Neural cell (in vitro differentiated cells): ENCODE data around the gene FOXP4. TPM values are rescaled to one million over a fixed set of nuclear protein-coding genes. Genes with fewer than 3 reads are reported as not detected.

Experiments
- H2AFZ ChIP-seq: fragments of 200-600, 300-800 bp; sonication (generic), shearing (Covaris generic); 2 replicates; pipeline ENCODE4 v1.6.0; 2014; ENCODE audit warnings: low read depth, mild to moderate bottlenecking, antibody characterized with exemption, low read length, moderate library complexity
- H3F3A ChIP-seq: fragments of 200-600 bp; shearing (Covaris generic); 2 replicates; pipeline ENCODE4 v1.6.1; 2016; ENCODE audit warnings: mild to moderate bottlenecking, moderate library complexity, mixed read lengths, antibody characterized with exemption, low read length; ENCODE audit not compliant: insufficient read depth, poor library complexity, severe bottlenecking
- H3K27ac ChIP-seq: fragments of 200-600, 300-800 bp; sonication (generic), shearing (Covaris generic); 2 replicates; pipeline ENCODE4 v1.5.1; 2014; ENCODE audit warnings: mild to moderate bottlenecking, low read length, moderate library complexity
- H3K27me3 ChIP-seq: fragments of 300-800, 200-600 bp; sonication (generic), shearing (Covaris generic); 2 replicates; pipeline ENCODE4 v1.6.0; 2014; ENCODE audit warnings: mild to moderate bottlenecking, low read depth, low read length, moderate library complexity; ENCODE audit not compliant: insufficient read depth
- H3K36me3 ChIP-seq: fragments of 300-800, 200-600 bp; sonication (generic), shearing (Covaris generic); 2 replicates; pipeline ENCODE4 v1.5.1; 2014; ENCODE audit warnings: mild to moderate bottlenecking, antibody characterized with exemption, low read length, moderate library complexity; ENCODE audit not compliant: insufficient read depth
- H3K4me2 ChIP-seq: fragments of 300-800, 200-600 bp; sonication (generic), shearing (Covaris generic); 2 replicates; pipeline ENCODE4 v1.6.0; 2014; ENCODE audit warnings: mild to moderate bottlenecking, low read length
- H3K4me3 ChIP-seq: fragments of 300-800, 200-600 bp; sonication (generic), shearing (Covaris generic); 2 replicates; pipeline ENCODE4 v1.5.1; 2014; ENCODE audit warnings: mild to moderate bottlenecking, low read length, moderate library complexity
- H3K79me2 ChIP-seq: fragments of 200-600 bp; shearing (Covaris generic); replicated peaks from 2 replicates; pipeline ENCODE4 v1.6.0; 2014; ENCODE audit warnings: mild to moderate bottlenecking, low read length, moderate library complexity; ENCODE audit not compliant: insufficient read depth
- H3K9ac ChIP-seq: fragments of 300-800, 200-600 bp; sonication (generic), shearing (Covaris generic); 2 replicates; pipeline ENCODE4 v1.6.1; 2016; ENCODE audit warnings: mild to moderate bottlenecking, low read length, mixed read lengths
- H3K9me2 ChIP-seq: fragments of 200-600 bp; shearing (Covaris generic); 2 replicates; pipeline ENCODE4 v1.6.1; 2016; ENCODE audit warnings: mild to moderate bottlenecking, low read length, mixed read lengths; ENCODE audit not compliant: insufficient read depth
- H3K9me3 ChIP-seq: fragments of 200-600, 300-800 bp; sonication (generic), shearing (Covaris generic); 2 replicates; pipeline ENCODE4 v1.6.1; 2016; ENCODE audit warnings: mild to moderate bottlenecking, mixed run types, low read length, moderate library complexity, mixed read lengths
- H4K20me1 ChIP-seq: fragments of 200-600 bp; shearing (Covaris generic); 2 replicates; pipeline ENCODE4 v1.6.1; 2016; ENCODE audit warnings: mild to moderate bottlenecking, mixed run types; ENCODE audit not compliant: insufficient read depth
- EP300 ChIP-seq: fragments of 450-650 bp; conservative IDR thresholded peaks from 2 replicates; pipeline ENCODE4 v1.6.1; 2014; ENCODE audit warnings: antibody characterized with exemption, mild to moderate bottlenecking, moderate library complexity; ENCODE audit not compliant: poor library complexity, severe bottlenecking
- EZH2 ChIP-seq: fragments of 200-600, 300-800 bp; shearing (Covaris generic), sonication (generic); IDR thresholded peaks from 2 replicates; pipeline ENCODE4 v1.6.1; 2014; ENCODE audit warnings: antibody characterized with exemption, low read length, borderline replicate concordance, mild to moderate bottlenecking; ENCODE audit not compliant: insufficient read depth, poor library complexity, severe bottlenecking
- MXI1 ChIP-seq: fragments of 450-650 bp; conservative IDR thresholded peaks from 2 replicates; pipeline ENCODE4 v1.6.1; 2014; ENCODE audit warnings: antibody characterized with exemption, mild to moderate bottlenecking; ENCODE audit not compliant: poor library complexity, severe bottlenecking
- POLR2AphosphoS5 ChIP-seq: IDR thresholded peaks from 2 replicates; pipeline ENCODE4 v1.6.1; 2012
- RAD21 ChIP-seq: fragments of 450-650 bp; conservative IDR thresholded peaks from 2 replicates; pipeline ENCODE4 v1.6.1; 2014; ENCODE audit warnings: antibody characterized with exemption, mild to moderate bottlenecking, moderate library complexity
- SMC3 ChIP-seq: fragments of 450-650 bp; conservative IDR thresholded peaks from 2 replicates; pipeline ENCODE4 v1.6.1; 2014; ENCODE audit warnings: antibody characterized with exemption, mild to moderate bottlenecking, moderate library complexity; ENCODE audit not compliant: poor library complexity
- TAF1 ChIP-seq: IDR thresholded peaks from 2 replicates; pipeline ENCODE4 v1.6.1; 2012; ENCODE audit warnings: low read depth
- polyA plus RNA-seq: library from polyadenylated mRNA; depleted of rRNA; stranded (reverse); fragments of >200 nt; gene quantifications from 2 replicates; pipeline ENCODE4 v1.2.3, GENCODE V29; 2014
- TF ChIP-seq, protein P1 (sequence below): fragments of 450-650 bp; IDR thresholded peaks from 2 replicates; pipeline ENCODE4 v1.5.1; 2014; ENCODE audit warnings: antibody characterized with exemption, mild to moderate bottlenecking, moderate library complexity; ENCODE audit not compliant: poor library complexity, severe bottlenecking
- TF ChIP-seq, protein P2 (sequence below): IDR thresholded peaks from 2 replicates; pipeline ENCODE4 v1.6.1; 2012; ENCODE audit warnings: borderline replicate concordance

FOXP4 gene
- polyA plus RNA-seq, 1 donor from 2014 or later, result 7.1 TPM

DNA sequence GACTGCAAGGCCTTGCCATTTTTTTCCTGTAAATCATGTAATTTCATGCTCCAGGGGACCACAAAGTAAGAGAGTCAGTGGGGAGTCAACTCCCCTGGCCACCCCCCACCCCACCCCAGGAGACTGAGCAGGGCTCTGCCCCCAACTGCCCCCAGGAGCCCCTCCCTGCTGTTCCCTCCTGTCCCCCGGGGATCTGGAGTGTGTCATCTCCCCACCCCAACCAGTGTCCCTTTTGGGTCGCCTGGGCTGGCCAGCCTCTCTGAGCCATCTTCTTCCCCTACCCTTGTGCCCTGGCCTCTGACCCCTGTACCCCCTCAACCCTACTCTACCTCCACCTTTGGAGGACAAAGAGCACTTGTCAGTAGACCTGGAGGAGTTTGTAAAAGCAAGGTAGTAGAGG lies 29.4 kb downstream of the FOXP4 start:
- no peaks in the 10 kb centered on the region for H3K9me2 ChIP-seq
- H3K27ac ChIP-seq, result no peak overlapping the region
- no peaks in the 10 kb centered on the region for H3K9me3 ChIP-seq
- H3K9ac ChIP-seq, result no peak overlapping the region
- no peak overlapping the region for H3K4me2 ChIP-seq
- H4K20me1 ChIP-seq, result no peaks in the 10 kb centered on the region
- H2AFZ ChIP-seq, result no peak overlapping the region
- no peak overlapping the region for H3K4me3 ChIP-seq
- peaks cover 43% of the 10 kb centered on the region for H3K79me2 ChIP-seq
- H3K27me3 ChIP-seq, result no peaks in the 10 kb centered on the region
- no peak for TF ChIP-seq EP300
- TF ChIP-seq POLR2AphosphoS5, result no peak
- no peak for TF ChIP-seq RAD21
- TF ChIP-seq EZH2, result no peak
- TF ChIP-seq TAF1, result no peak
- TF ChIP-seq, protein P1, sequence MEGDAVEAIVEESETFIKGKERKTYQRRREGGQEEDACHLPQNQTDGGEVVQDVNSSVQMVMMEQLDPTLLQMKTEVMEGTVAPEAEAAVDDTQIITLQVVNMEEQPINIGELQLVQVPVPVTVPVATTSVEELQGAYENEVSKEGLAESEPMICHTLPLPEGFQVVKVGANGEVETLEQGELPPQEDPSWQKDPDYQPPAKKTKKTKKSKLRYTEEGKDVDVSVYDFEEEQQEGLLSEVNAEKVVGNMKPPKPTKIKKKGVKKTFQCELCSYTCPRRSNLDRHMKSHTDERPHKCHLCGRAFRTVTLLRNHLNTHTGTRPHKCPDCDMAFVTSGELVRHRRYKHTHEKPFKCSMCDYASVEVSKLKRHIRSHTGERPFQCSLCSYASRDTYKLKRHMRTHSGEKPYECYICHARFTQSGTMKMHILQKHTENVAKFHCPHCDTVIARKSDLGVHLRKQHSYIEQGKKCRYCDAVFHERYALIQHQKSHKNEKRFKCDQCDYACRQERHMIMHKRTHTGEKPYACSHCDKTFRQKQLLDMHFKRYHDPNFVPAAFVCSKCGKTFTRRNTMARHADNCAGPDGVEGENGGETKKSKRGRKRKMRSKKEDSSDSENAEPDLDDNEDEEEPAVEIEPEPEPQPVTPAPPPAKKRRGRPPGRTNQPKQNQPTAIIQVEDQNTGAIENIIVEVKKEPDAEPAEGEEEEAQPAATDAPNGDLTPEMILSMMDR, result no peak
- no peak for TF ChIP-seq SMC3
- no peak for TF ChIP-seq MXI1
- TF ChIP-seq, protein P2, sequence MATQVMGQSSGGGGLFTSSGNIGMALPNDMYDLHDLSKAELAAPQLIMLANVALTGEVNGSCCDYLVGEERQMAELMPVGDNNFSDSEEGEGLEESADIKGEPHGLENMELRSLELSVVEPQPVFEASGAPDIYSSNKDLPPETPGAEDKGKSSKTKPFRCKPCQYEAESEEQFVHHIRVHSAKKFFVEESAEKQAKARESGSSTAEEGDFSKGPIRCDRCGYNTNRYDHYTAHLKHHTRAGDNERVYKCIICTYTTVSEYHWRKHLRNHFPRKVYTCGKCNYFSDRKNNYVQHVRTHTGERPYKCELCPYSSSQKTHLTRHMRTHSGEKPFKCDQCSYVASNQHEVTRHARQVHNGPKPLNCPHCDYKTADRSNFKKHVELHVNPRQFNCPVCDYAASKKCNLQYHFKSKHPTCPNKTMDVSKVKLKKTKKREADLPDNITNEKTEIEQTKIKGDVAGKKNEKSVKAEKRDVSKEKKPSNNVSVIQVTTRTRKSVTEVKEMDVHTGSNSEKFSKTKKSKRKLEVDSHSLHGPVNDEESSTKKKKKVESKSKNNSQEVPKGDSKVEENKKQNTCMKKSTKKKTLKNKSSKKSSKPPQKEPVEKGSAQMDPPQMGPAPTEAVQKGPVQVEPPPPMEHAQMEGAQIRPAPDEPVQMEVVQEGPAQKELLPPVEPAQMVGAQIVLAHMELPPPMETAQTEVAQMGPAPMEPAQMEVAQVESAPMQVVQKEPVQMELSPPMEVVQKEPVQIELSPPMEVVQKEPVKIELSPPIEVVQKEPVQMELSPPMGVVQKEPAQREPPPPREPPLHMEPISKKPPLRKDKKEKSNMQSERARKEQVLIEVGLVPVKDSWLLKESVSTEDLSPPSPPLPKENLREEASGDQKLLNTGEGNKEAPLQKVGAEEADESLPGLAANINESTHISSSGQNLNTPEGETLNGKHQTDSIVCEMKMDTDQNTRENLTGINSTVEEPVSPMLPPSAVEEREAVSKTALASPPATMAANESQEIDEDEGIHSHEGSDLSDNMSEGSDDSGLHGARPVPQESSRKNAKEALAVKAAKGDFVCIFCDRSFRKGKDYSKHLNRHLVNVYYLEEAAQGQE, result no peak
- H3K36me3 ChIP-seq, result no peaks in the 10 kb centered on the region
- H3F3A ChIP-seq, result peaks cover 2% of the 10 kb centered on the region

DNA sequence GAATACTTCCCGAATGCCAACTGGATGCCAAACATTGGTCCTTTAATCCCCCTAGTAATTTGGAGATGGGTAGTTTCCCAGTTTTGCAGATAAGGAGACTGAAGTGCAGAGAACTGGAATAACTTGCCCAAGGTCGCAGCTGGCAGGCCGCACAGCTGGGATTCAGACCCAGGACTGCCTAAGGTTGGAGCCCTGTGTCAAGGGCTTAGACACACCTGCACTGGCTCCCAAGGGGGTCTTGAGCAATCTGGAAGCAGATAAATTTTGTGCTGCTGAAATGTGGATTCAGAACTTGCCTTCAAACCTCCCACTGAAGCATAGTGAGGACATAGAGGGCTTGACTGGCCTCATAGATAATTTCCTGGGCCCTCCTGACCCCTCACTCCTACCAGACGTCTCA lies 30.5 kb downstream of the FOXP4 start:
- TF ChIP-seq, protein P1, result no peak
- TF ChIP-seq EZH2 (no peak), EP300 (no peak), SMC3 (no peak), POLR2AphosphoS5 (no peak), TAF1 (no peak), RAD21 (no peak), MXI1 (no peak)
- TF ChIP-seq, protein P2, result no peak
- H3K9me2 ChIP-seq, result no peaks in the 10 kb centered on the region
- H3K36me3 ChIP-seq, result no peaks in the 10 kb centered on the region
- H3K4me2 ChIP-seq, result no peak overlapping the region
- H3K9me3 ChIP-seq, result no peaks in the 10 kb centered on the region
- H3F3A ChIP-seq, result peaks cover 2% of the 10 kb centered on the region
- H3K27ac ChIP-seq, result no peak overlapping the region
- no peak overlapping the region for H2AFZ ChIP-seq
- no peak overlapping the region for H3K9ac ChIP-seq
- peaks cover 4% of the 10 kb centered on the region for H4K20me1 ChIP-seq
- H3K4me3 ChIP-seq, result no peak overlapping the region
- H3K79me2 ChIP-seq, result peaks cover 41% of the 10 kb centered on the region
- no peaks in the 10 kb centered on the region for H3K27me3 ChIP-seq
